Superior temporal gyrus (tissue), 1 donor: ENCODE results near the gene ATP1A1.

ENCODE experiments used
- DNase-seq: peaks from one replicate; pipeline ENCODE4 v3.0.0-alpha.2; 2016; ENCODE audit errors: extremely low spot score

ATP1A1 gene

GRCh38 chr1:116390195-116390594, 17.2 kb downstream of the ATP1A1 start:
- DNase-seq, result no peak

- no peak for DNase-seq
Measured at GRCh38 chr1:116391185-116391584, 18.1 kb downstream of the ATP1A1 start.

GRCh38 chr1:116392717-116393404, 19.8 kb downstream of the ATP1A1 start:
- DNase-seq, result no peak

- no peak for DNase-seq
Measured at GRCh38 chr1:116393792-116394191, 20.7 kb downstream of the ATP1A1 start.

GRCh38 chr1:116394270-116394669, 21.2 kb downstream of the ATP1A1 start:
- no peak for DNase-seq

GRCh38 chr1:116396769-116397168, 23.7 kb downstream of the ATP1A1 start:
- no peak for DNase-seq

- no peak for DNase-seq
Measured at GRCh38 chr1:116397728-116398127, 24.7 kb downstream of the ATP1A1 start.

GRCh38 chr1:116400780-116401179, 27.7 kb downstream of the ATP1A1 start:
- no peak for DNase-seq

GRCh38 chr1:116401646-116402176, 28.7 kb downstream of the ATP1A1 start:
- DNase-seq, result no peak

GRCh38 chr1:116402333-116402732, 29.3 kb downstream of the ATP1A1 start:
- no peak for DNase-seq

- no peak for DNase-seq
Measured at GRCh38 chr1:116403496-116404136, 30.6 kb downstream of the ATP1A1 start.

GRCh38 chr1:116404699-116405098, 31.7 kb downstream of the ATP1A1 start:
- no peak for DNase-seq

- DNase-seq, result no peak
Measured at GRCh38 chr1:116405241-116406135, 32.4 kb downstream of the ATP1A1 start.

GRCh38 chr1:116407033-116407432, 34.0 kb downstream of the ATP1A1 start:
- no peak for DNase-seq

- no peak for DNase-seq
Measured at GRCh38 chr1:116408193-116408592, 35.1 kb downstream of the ATP1A1 start.

GRCh38 chr1:116408803-116409720, 36.0 kb downstream of the ATP1A1 start:
- DNase-seq, result no peak

- DNase-seq, result no peak
Measured at GRCh38 chr1:116409751-116410191, 36.7 kb downstream of the ATP1A1 start.

GRCh38 chr1:116411784-116412479, 38.9 kb downstream of the ATP1A1 start:
- no peak for DNase-seq

- DNase-seq, result no peak
Measured at GRCh38 chr1:116412480-116412798, 39.4 kb downstream of the ATP1A1 start.

GRCh38 chr1:116412898-116413297, 39.9 kb downstream of the ATP1A1 start:
- DNase-seq, result no peak

GRCh38 chr1:116413414-116413813, 40.4 kb downstream of the ATP1A1 start:
- no peak for DNase-seq
